HUES64 (cell line): ENCODE measurements around the gene RSU1.

Experiments
- H3K27ac ChIP-seq: 2 replicates; pipeline ENCODE4 v1.7.0; 2013; ENCODE audit warnings: low read depth, low read length, inconsistent platforms
- H3K27me3 ChIP-seq: 2 replicates; pipeline ENCODE4 v1.6.1; 2013; ENCODE audit warnings: mild to moderate bottlenecking, low read length; ENCODE audit not compliant: insufficient read depth
- H3K36me3 ChIP-seq: 2 replicates; pipeline ENCODE4 v1.6.1; 2013; ENCODE audit warnings: mild to moderate bottlenecking, low read length; ENCODE audit not compliant: insufficient read depth
- H3K4me1 ChIP-seq: 2 replicates; pipeline ENCODE4 v1.6.1; 2013; ENCODE audit warnings: mild to moderate bottlenecking, low read length, moderate library complexity; ENCODE audit not compliant: insufficient read depth
- H3K4me3 ChIP-seq: 2 replicates; pipeline ENCODE4 v1.5.1; 2013; ENCODE audit warnings: mild to moderate bottlenecking, low read length, moderate library complexity
- H3K9ac ChIP-seq: 2 replicates; pipeline ENCODE4 v1.6.1; 2013; ENCODE audit warnings: mild to moderate bottlenecking, low read depth, low read length
- H3K9me3 ChIP-seq: 2 replicates; pipeline ENCODE4 v1.6.1; 2013; ENCODE audit warnings: low read depth, low read length; ENCODE audit not compliant: insufficient read depth
- WGBS: fragments of 150-250, 120-280 bp; methylation state at CpG from one replicate; pipeline ENCODE4 v1.1.7; 2013; ENCODE audit warnings: missing lambda C conversion rate; 5-methylcytosine and 5-hydroxymethylcytosine counted together

RSU1 gene

DNA sequence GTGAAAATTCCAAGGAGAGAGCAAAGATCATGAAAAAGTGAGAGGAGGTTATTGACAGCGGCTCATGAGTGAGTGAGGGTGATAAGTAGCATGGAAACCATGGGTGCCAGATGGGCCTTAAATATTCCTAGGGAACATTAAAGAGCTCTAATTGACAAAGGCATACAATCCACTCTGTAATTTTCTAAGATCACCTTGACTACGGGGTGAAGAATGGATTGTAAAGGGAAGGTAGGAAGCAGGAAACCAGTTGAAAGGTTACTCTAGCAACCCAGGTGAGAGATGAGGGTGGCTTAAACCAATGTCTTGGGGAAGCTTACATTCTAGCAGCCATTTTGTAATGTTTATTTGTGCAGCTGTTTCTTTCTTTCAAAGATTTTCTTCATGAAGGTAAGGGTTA is 75.7 kb downstream of the RSU1 start:
- WGBS = 98% methylated on average over 2 of the region's 2 CpGs
- no peak overlapping the region for H3K27ac ChIP-seq
- H3K4me1 ChIP-seq = no peaks in the 10 kb centered on the region
- H3K9ac ChIP-seq = no peak overlapping the region
- no peaks in the 10 kb centered on the region for H3K36me3 ChIP-seq
- no peaks in the 10 kb centered on the region for H3K9me3 ChIP-seq
- H3K4me3 ChIP-seq = no peak overlapping the region
- H3K27me3 ChIP-seq = no peaks in the 10 kb centered on the region

DNA sequence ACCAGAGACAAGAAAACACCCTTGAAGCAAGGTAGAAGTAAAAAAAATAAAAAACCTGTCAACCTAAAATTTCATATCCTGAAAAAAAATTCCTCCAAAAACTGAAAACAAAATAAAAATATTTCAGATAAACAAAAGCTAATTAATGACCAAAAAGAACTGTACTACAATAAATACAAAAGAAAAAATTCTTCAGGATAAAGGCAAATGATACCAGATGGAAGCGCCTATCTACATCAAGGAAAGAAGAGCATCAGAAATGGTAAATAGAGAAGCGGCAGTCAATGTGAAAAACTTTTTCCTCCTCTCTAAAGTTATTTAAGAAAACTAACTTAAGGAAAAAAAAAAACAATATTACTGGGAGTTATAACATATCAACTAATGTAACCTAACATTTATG is 79.8 kb downstream of the RSU1 start:
- Histone ChIP-seq H3K4me3 (no peak overlapping the region), H3K4me1 (peaks cover 8% of the 10 kb centered on the region; the same call in 1 of the 2 replicates), H3K27ac (no peak overlapping the region), H3K27me3 (no peaks in the 10 kb centered on the region), H3K36me3 (no peaks in the 10 kb centered on the region), H3K9ac (no peak overlapping the region), H3K9me3 (no peaks in the 10 kb centered on the region)
- no CpG with 5 or more reads among the region's 2 CpGs for WGBS

DNA sequence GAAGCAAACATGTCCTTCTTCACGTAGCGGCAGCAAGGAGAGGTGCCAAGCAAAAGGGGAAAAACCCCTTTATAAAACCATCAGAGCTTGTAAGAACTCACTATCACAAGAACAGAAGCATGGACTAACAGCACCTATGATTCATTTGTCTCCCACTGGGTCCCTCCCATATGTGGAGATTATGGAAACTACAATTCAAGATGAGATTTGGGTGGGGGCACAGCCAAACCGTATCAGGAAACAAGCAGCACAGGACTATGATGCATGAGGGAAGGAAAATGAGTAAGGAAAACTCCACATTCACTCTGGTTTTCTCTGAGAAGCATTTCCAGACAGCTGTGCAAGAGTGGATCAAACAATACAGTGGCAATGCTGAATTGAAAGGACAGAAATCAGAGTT is 81.6 kb downstream of the RSU1 start:
- WGBS = 94% methylated on average over 3 of the region's 3 CpGs
- no peak overlapping the region for H3K4me3 ChIP-seq
- no peaks in the 10 kb centered on the region for H3K27me3 ChIP-seq

DNA sequence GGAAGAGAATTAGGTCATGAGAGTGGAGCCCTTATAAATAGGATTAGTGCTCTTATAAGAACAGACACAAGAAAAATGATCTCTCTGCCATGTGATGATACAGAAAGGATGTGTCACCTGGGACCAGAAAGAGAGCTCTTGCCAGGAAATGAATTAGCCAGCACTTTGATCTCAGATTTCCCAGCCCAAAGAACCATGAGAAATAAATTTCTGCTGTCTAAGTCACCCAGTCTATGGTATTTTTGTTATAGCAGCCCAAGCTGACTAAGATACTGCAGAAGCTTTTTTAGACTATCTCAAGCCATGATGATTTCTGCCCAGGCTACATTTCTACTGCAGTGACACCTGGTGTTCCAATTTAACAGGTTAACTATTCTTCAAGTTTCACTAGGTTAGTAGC is 84.8 kb downstream of the RSU1 start:
- Histone ChIP-seq H3K27me3 (no peaks in the 10 kb centered on the region), H3K4me3 (no peak overlapping the region), H3K4me1 (peaks cover 8% of the 10 kb centered on the region; the same call in 1 of the 2 replicates), H3K27ac (no peak overlapping the region), H3K36me3 (no peaks in the 10 kb centered on the region), H3K9me3 (no peaks in the 10 kb centered on the region), H3K9ac (no peak overlapping the region)

More for the DNA sequence above, 81.6 kb downstream of the RSU1 start:
- Histone ChIP-seq H3K36me3 (no peaks in the 10 kb centered on the region), H3K27ac (no peak overlapping the region), H3K9me3 (no peaks in the 10 kb centered on the region), H3K4me1 (peaks cover 8% of the 10 kb centered on the region; the same call in 1 of the 2 replicates), H3K9ac (no peak overlapping the region)

DNA sequence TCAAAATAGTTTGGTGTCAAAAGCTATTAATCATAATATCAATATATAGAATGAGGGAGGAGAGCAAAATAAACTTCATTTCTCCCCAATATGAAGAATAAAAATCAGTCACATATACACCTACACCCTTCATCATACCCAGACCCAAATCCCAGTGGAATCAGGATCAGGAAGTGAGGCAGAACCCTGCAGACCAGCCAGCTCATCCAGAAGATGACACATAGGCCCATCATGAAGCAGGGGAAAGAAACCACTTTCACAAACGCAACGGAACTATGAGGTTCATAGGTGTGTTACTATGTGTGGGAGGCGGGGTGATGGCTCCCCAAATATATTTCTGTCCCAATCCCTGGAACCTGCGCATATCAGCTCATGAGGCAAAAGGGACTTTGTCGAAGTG is 89.0 kb downstream of the RSU1 start:
- H3K9ac ChIP-seq = no peak overlapping the region
- no peak overlapping the region for H3K4me3 ChIP-seq
- 0 out of 2 replicates have a peak, but pooled peaks cover 2% of the 10 kb centered on the region for H3K36me3 ChIP-seq
- WGBS = 100% methylated on average over 5 of the region's 5 CpGs
- H3K27me3 ChIP-seq = no peaks in the 10 kb centered on the region
- no peak overlapping the region for H3K27ac ChIP-seq
- no peaks in the 10 kb centered on the region for H3K4me1 ChIP-seq
- no peaks in the 10 kb centered on the region for H3K9me3 ChIP-seq

DNA sequence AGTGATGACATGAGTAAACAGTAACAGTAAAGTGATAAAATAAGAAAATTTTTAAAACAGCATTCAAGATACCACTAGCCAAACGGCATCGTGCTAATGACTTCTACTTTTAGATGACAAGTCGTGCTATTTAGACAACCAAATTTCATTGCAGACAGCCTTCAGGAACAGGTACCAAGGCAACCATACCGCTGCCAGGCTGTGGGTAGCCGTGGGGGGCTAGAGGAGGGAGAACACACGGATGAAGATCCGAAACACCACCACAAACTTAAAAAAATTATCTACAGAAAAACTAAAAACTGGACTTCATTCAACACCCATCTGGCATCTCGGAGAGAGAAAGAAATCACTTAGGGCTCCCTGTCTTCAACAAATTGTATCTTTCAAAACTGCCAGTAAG is 89.6 kb downstream of the RSU1 start:
- Histone ChIP-seq H3K27ac (no peak overlapping the region), H3K36me3 (0 out of 2 replicates have a peak, but pooled peaks cover 2% of the 10 kb centered on the region), H3K9me3 (no peaks in the 10 kb centered on the region), H3K4me3 (no peak overlapping the region), H3K27me3 (no peaks in the 10 kb centered on the region), H3K4me1 (no peaks in the 10 kb centered on the region), H3K9ac (no peak overlapping the region)
- 96% methylated on average over 8 of the region's 8 CpGs for WGBS

DNA sequence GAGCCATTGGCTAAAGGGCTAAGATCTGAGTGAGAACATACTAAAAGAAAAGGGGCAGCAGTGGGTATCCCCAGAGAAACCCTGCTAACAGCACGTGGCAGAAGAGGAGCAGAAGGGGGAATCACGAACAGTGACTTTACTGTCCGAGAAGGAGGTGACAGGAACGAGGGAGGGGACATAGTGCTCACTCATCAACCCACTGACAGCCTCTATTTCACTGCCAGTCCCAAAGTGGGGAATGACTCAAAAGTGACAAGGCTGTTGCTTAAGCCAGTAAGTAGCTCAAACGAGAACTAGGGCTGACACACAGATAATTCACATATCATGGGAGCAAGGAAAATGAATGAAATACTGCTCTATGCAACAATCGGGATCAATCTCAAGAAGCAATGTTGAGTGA is 92.7 kb downstream of the RSU1 start:
- no peaks in the 10 kb centered on the region for H3K4me1 ChIP-seq
- no peak overlapping the region for H3K9ac ChIP-seq
- WGBS = 93% methylated on average over 6 of the region's 6 CpGs
- H3K4me3 ChIP-seq = no peak overlapping the region
- H3K36me3 ChIP-seq = 0 out of 2 replicates have a peak, but pooled peaks cover 2% of the 10 kb centered on the region
- no peaks in the 10 kb centered on the region for H3K27me3 ChIP-seq
- no peaks in the 10 kb centered on the region for H3K9me3 ChIP-seq
- no peak overlapping the region for H3K27ac ChIP-seq

DNA sequence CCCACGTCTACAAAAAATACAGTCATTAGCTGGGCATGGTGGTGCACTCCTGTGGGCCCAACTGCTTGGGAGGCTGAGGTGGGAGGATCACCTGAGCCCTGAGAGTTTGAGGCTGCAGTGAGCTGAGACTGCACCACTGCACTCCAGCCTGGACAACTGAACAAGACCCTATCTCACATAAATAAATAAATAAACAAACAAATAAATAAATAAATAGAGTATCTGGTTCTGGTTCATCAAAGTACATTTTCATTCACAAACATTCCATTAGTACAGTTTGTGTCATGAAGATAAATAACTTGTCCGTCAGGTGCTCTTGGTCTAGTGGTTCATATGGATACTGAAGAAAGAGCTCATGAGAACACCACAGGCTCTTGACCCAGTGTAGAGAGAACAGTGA is 96.4 kb downstream of the RSU1 start:
- H3K9ac ChIP-seq = no peak overlapping the region
- no peaks in the 10 kb centered on the region for H3K36me3 ChIP-seq
- H3K27me3 ChIP-seq = no peaks in the 10 kb centered on the region
- H3K27ac ChIP-seq = no peak overlapping the region
- WGBS = 98% methylated on average over 2 of the region's 2 CpGs
- no peaks in the 10 kb centered on the region for H3K9me3 ChIP-seq
- H3K4me1 ChIP-seq = no peaks in the 10 kb centered on the region
- no peak overlapping the region for H3K4me3 ChIP-seq

DNA sequence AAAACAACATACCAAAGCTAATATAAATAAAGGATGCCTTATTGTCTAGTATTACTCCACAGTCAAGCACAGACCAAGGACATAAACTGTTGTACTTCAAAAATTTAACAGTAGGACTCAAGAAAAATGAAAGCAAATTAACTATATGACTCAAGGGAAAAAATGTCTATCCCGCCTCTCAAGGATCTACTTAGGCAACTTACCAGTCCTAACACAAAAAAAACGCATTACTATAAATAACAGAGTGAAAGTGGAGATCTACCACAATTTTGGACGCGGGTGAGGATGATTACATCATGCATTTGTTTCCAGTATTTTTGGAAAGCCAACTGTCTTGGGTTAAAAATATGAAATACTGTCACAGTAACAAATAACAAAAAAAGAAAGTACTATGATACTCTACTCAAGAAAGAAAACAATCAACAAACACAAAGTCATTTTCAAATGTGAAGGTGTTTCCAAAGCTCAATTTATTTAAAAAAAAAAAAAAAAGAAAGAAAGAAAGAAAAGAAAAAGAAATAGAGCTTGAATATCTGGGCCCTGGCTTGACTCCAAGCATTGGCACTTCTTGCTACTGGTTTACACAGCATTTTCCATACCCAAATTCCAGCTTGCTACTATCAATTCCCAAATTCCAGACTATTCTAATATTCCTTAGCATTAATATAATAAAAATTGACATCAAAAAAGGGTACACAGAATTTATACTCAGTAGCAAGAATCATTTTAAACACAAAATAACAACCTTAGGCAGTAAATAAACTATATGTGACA is 99.4 kb downstream of the RSU1 start:
- Histone ChIP-seq H3K4me3 (no peak overlapping the region), H3K9me3 (peaks cover 10% of the 10 kb centered on the region), H3K9ac (no peak overlapping the region), H3K4me1 (no peaks in the 10 kb centered on the region), H3K27ac (no peak overlapping the region), H3K27me3 (no peaks in the 10 kb centered on the region), H3K36me3 (no peaks in the 10 kb centered on the region)
- WGBS = no CpG with 5 or more reads among the region's 4 CpGs

DNA sequence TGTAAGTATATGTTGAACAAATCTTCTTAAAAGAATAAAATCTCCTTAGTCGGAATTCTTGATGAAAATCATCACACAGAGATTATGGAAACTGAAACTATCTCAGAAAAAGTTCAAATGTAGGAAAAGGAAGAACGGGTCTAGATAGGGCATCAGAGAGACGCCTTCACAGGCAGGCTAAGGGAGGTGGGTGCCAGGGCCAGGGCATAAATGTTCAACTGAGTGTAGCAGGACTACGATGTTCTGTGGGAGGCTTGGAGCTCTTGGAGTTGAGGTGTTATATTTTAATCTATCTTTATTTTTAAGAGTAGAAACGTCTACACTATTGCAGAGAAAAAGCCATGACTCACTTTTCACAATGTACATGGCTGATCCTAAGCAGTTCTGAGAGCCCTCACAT is 101.2 kb downstream of the RSU1 start:
- Histone ChIP-seq H3K4me3 (no peak overlapping the region), H3K27ac (no peak overlapping the region), H3K4me1 (no peaks in the 10 kb centered on the region), H3K9me3 (peaks cover 12% of the 10 kb centered on the region), H3K27me3 (no peaks in the 10 kb centered on the region), H3K9ac (no peak overlapping the region), H3K36me3 (no peaks in the 10 kb centered on the region)
- WGBS = 90% methylated on average over 5 of the region's 5 CpGs

DNA sequence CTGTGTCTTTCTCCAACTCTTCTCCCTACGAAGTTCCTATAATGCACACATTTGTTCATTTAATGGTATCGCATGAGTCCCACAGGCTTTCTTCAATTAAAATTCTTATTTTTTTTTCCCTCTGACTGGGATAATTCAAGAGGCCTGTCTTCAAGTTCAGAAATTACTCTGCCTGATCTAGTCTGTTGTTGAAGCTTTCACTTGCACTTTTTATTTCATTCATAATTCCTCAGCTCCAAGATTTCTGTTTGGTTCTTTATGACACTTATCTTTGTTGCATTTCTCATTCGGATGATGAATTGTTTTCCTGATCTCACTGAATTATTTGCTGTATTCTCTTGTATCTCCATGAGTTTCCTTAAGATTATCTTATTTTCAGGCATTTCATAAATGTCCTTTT is 103.9 kb downstream of the RSU1 start:
- Histone ChIP-seq H3K9me3 (peaks cover 15% of the 10 kb centered on the region), H3K4me3 (no peak overlapping the region), H3K4me1 (no peaks in the 10 kb centered on the region), H3K36me3 (no peaks in the 10 kb centered on the region), H3K27me3 (no peaks in the 10 kb centered on the region), H3K9ac (no peak overlapping the region), H3K27ac (no peak overlapping the region)
- 95% methylated on average over 3 of the region's 3 CpGs for WGBS

DNA sequence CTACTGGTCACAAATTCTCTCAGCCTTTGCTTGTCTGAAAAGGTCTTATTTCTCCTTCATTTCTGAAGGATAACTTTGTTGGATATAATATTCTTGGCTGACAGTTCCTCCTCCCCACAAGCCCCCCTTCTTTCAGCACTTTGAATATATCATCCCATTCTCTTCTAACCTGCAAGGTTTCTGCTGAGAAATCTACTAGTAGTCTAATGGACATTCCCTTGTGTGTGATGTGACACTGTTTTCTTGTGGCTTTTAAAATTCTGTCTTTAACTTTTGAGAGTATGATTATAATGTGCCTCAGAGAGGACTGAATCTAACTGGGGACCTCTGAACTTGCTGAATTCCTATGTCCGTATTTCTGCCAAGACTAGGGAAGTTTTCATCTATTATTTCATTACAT is 104.3 kb downstream of the RSU1 start:
- Histone ChIP-seq H3K9me3 (peaks cover 15% of the 10 kb centered on the region), H3K27ac (no peak overlapping the region), H3K9ac (no peak overlapping the region), H3K27me3 (no peaks in the 10 kb centered on the region), H3K4me1 (no peaks in the 10 kb centered on the region), H3K36me3 (no peaks in the 10 kb centered on the region), H3K4me3 (no peak overlapping the region)
- 92% methylated on average over 1 of the region's 1 CpG for WGBS
